ENCODE measurements around the gene IL4.

- TF ChIP-seq POLR2A (IDR thresholded peaks at IDR 0.05; ENCODE audit: low read length) (no peak), GATA1 (IDR thresholded peaks at IDR 0.05; ENCODE audit: low read depth, low read length) (no peak)
Observed at GRCh38 chr5:132662925-132663770, 10.6 kb upstream of the IL4 start.
